Measurements from ENCODE around the gene VTCN1.
"Not testable (repeated sequence)": the region's sequence is repeated elsewhere in the genome, so short reads cannot be mapped to it uniquely, and the experiment has no call there.

The VTCN1 gene

GRCh38 chr1:117122330-117123025, 88.2 kb downstream of the VTCN1 start:
- no peak for DNase-seq (ENCODE audit: low spot score)

GRCh38 chr1:117121589-117122329, 89.0 kb downstream of the VTCN1 start, which contains the start of gene TRIM45:
Gene TRIM45, minus strand, starts transcription at chr1:117121749. Its CDS starts 548 bp downstream, at chr1:117121201.
- peak; percentile 87 for DNase-seq (ENCODE audit: low spot score)

GRCh38 chr1:117120774-117121588, 89.7 kb downstream of the VTCN1 start:
- DNase-seq (ENCODE audit: low spot score): no peak

- DNase-seq (ENCODE audit: low spot score): not testable (repeated sequence)
Observed at GRCh38 chr1:117119144-117119543, 91.6 kb downstream of the VTCN1 start.

- DNase-seq (ENCODE audit: low spot score): no peak
Observed at GRCh38 chr1:117118137-117118536, 92.6 kb downstream of the VTCN1 start.

GRCh38 chr1:117117697-117118096, 93.0 kb downstream of the VTCN1 start:
- no peak for DNase-seq (ENCODE audit: low spot score)

- no peak for DNase-seq (ENCODE audit: low spot score)
Observed at GRCh38 chr1:117116784-117117130, 94.0 kb downstream of the VTCN1 start.

GRCh38 chr1:117116090-117116783, 94.5 kb downstream of the VTCN1 start:
- DNase-seq (ENCODE audit: low spot score): no peak

- DNase-seq (ENCODE audit: low spot score): no peak
Observed at GRCh38 chr1:117114877-117115276, 95.8 kb downstream of the VTCN1 start.

GRCh38 chr1:117113199-117113598, 97.5 kb downstream of the VTCN1 start:
- DNase-seq (ENCODE audit: low spot score): no peak

- no peak for DNase-seq (ENCODE audit: low spot score)
Observed at GRCh38 chr1:117112047-117112717, 98.5 kb downstream of the VTCN1 start.

GRCh38 chr1:117110774-117111173, 100.0 kb downstream of the VTCN1 start:
- DNase-seq (ENCODE audit: low spot score): no peak

- no peak for DNase-seq (ENCODE audit: low spot score)
Observed at GRCh38 chr1:117107364-117107763, 103.4 kb downstream of the VTCN1 start.

GRCh38 chr1:117106478-117106877, 104.2 kb downstream of the VTCN1 start:
- no peak for DNase-seq (ENCODE audit: low spot score)

GRCh38 chr1:117105722-117106121, 105.0 kb downstream of the VTCN1 start:
- DNase-seq (ENCODE audit: low spot score): no peak

- no peak for DNase-seq (ENCODE audit: low spot score)
Observed at GRCh38 chr1:117104986-117105385, 105.7 kb downstream of the VTCN1 start.

GRCh38 chr1:117101858-117102257, 108.9 kb downstream of the VTCN1 start:
- DNase-seq (ENCODE audit: low spot score): not testable (repeated sequence)

- DNase-seq (ENCODE audit: low spot score): no peak
Observed at GRCh38 chr1:117101334-117101733, 109.4 kb downstream of the VTCN1 start.

GRCh38 chr1:117098287-117098890, 112.3 kb downstream of the VTCN1 start:
- no peak for DNase-seq (ENCODE audit: low spot score)

- no peak for DNase-seq (ENCODE audit: low spot score)
Observed at GRCh38 chr1:117097443-117097842, 113.3 kb downstream of the VTCN1 start.

- no peak for DNase-seq (ENCODE audit: low spot score)
Observed at GRCh38 chr1:117096951-117097408, 113.7 kb downstream of the VTCN1 start.

Measured in hematopoietic multipotent progenitor cell treated with erythropoietin and hydrocortisone succinate and interleukin-3 and kit ligand, for 17 days (in vitro differentiated cells).